ENCODE results near the gene DENND6B. TPM values are rescaled to one million over a fixed set of nuclear protein-coding genes. Genes with fewer than 3 reads are reported as not detected.
"Not testable (repeated sequence)": the region's sequence is repeated elsewhere in the genome, so short reads cannot be mapped to it uniquely, and the experiment has no call there.

DENND6B gene
- total RNA-seq, 1 donor from 2014 or later = 19.6 TPM

GRCh38 chr22:50275181-50276055, 51.4 kb downstream of the DENND6B start:
- FAIRE-seq (no peak), DNase-seq (ENCODE audit: low spot score in 2 of 2) (no peak)

- DNase-seq (ENCODE audit: low spot score in 2 of 2) (no peak), FAIRE-seq (no peak)
These were observed 52.0 kb downstream of the DENND6B start for GRCh38 chr22:50274771-50275170.

GRCh38 chr22:50274311-50274710, 52.5 kb downstream of the DENND6B start:
- DNase-seq (ENCODE audit: low spot score in 2 of 2) (peak; percentile 69 to 76), FAIRE-seq (no peak)

GRCh38 chr22:50273781-50274180, 53.0 kb downstream of the DENND6B start:
- FAIRE-seq; DNase-seq (ENCODE audit: low spot score in 2 of 2): not testable (repeated sequence)

GRCh38 chr22:50273352-50273751, 53.5 kb downstream of the DENND6B start:
- DNase-seq (ENCODE audit: low spot score in 2 of 2); FAIRE-seq: not testable (repeated sequence)

- DNase-seq (ENCODE audit: low spot score in 2 of 2) (no peak), FAIRE-seq (no peak)
These were observed 54.6 kb downstream of the DENND6B start for GRCh38 chr22:50272044-50272802.

GRCh38 chr22:50271519-50271970, 55.3 kb downstream of the DENND6B start:
- peak; percentile 77 to 82 for DNase-seq (ENCODE audit: low spot score in 2 of 2)
- FAIRE-seq = no peak

GRCh38 chr22:50270666-50271394, 56.0 kb downstream of the DENND6B start:
- FAIRE-seq = no peak
- DNase-seq (ENCODE audit: low spot score in 2 of 2) = peak in 1 of 2 donors; percentile 68

GRCh38 chr22:50269970-50270665, 56.7 kb downstream of the DENND6B start, which contains the start of gene MAPK11:
TSS of gene MAPK11 (minus strand) at chr22:50270380. CDS start at chr22:50270292, 88 bp downstream.
- FAIRE-seq = no peak
- peak; percentile 71 to 77 for DNase-seq (ENCODE audit: low spot score in 2 of 2)

- FAIRE-seq (no peak), DNase-seq (ENCODE audit: low spot score in 2 of 2) (no peak)
These were observed 57.2 kb downstream of the DENND6B start for GRCh38 chr22:50269573-50269969.

GRCh38 chr22:50268655-50269113, 58.1 kb downstream of the DENND6B start:
- FAIRE-seq = no peak
- no peak for DNase-seq (ENCODE audit: low spot score in 2 of 2)

- no peak for FAIRE-seq
These were observed 59.0 kb downstream of the DENND6B start for GRCh38 chr22:50267591-50268390.

GRCh38 chr22:50266994-50267393, 59.8 kb downstream of the DENND6B start:
- no peak for DNase-seq (ENCODE audit: low spot score in 2 of 2)
- FAIRE-seq = no peak

More at GRCh38 chr22:50267591-50268390, 59.0 kb downstream of the DENND6B start:
- DNase-seq (ENCODE audit: low spot score in 2 of 2) = peak in 1 of 2 donors; percentile 78

GRCh38 chr22:50264946-50265669, 61.7 kb downstream of the DENND6B start:
- FAIRE-seq = no peak
- no peak for DNase-seq (ENCODE audit: low spot score in 2 of 2)

- no peak for DNase-seq (ENCODE audit: low spot score in 2 of 2)
- no peak for FAIRE-seq
These were observed 62.6 kb downstream of the DENND6B start for GRCh38 chr22:50264104-50264745.

- FAIRE-seq (no peak), DNase-seq (ENCODE audit: low spot score in 2 of 2) (no peak)
These were observed 63.7 kb downstream of the DENND6B start for GRCh38 chr22:50262973-50263617.

- FAIRE-seq (no peak), DNase-seq (ENCODE audit: low spot score in 2 of 2) (no peak)
These were observed 64.3 kb downstream of the DENND6B start for GRCh38 chr22:50262460-50262911.
